K562 (cell line): ENCODE measurements around the gene HYOU1. TPM values are rescaled to one million over a fixed set of nuclear protein-coding genes. Genes with fewer than 3 reads are reported as not detected.
A peak's percentile ranks its signal among the peaks of the same experiment; 100 is the strongest.

Experiments
- CC2D1A ChIP-seq: fragments of 450-650 bp; IDR thresholded peaks from 2 replicates; pipeline ENCODE4 v1.6.1; 2017; ENCODE audit warnings: mild to moderate bottlenecking
- EP400 ChIP-seq: fragments of 450-650 bp; IDR thresholded peaks from 2 replicates; pipeline ENCODE4 v1.6.1; 2017; ENCODE audit warnings: antibody characterized with exemption, mild to moderate bottlenecking, moderate library complexity
- FOXA1 ChIP-seq: fragments of 450-650 bp; IDR thresholded peaks from 2 replicates; pipeline ENCODE4 v1.6.1; 2016; ENCODE audit warnings: mild to moderate bottlenecking, borderline replicate concordance
- HNRNPL ChIP-seq: fragments of 200-400 bp; formaldehyde crosslinking; IDR thresholded peaks from 2 replicates; pipeline ENCODE4 v1.6.1; 2017; ENCODE audit warnings: low read depth, mild to moderate bottlenecking, low read length
- PURB ChIP-seq: sonication (generic); formaldehyde crosslinking; IDR thresholded peaks from 2 replicates; pipeline ENCODE4 v1.9.0; 2021; ENCODE audit warnings: low read depth, mild to moderate bottlenecking, missing genetic modification reagents
- RB1 ChIP-seq: fragments of 450-650 bp; IDR thresholded peaks from 2 replicates; pipeline ENCODE4 v1.6.1; 2017; ENCODE audit warnings: low read depth, mild to moderate bottlenecking
- ZNF830 ChIP-seq: fragments of 250-450 bp; sonication (Bioruptor Pico); IDR thresholded peaks from 2 replicates; pipeline ENCODE4 v1.5.0; 2021; ENCODE audit warnings: mild to moderate bottlenecking
- polyA plus RNA-seq, 8 experiments: library from polyadenylated mRNA; depleted of rRNA in 4 of 8; stranded (reverse) in 5 of 8; unstranded in 3 of 8; fragments of >200 nt; fragmentation: Nextera tagmentation in 2 of 8; fragmentation: Illumina TruSeq in 1 of 8; extraction: Ambion mirVana in 2 of 8; extraction: Trizol in 1 of 8; gene quantifications; 2 replicates each; pipeline versions ENCODE4 v1.2.1 to v1.2.3, GENCODE V29; 2011 to 2014; ENCODE audit warnings: inconsistent platforms in 1 of 8, missing spikeins in 1 of 8
- total RNA-seq, 7 experiments: library from RNA; depleted of rRNA in 6 of 7; stranded (reverse); fragments of >200 nt in 6 of 7; fragmentation: Illumina TruSeq in 2 of 7; extraction: Trizol in 2 of 7; gene quantifications; 2 replicates each; pipeline versions ENCODE4 v1.2.1 to v1.2.3, GENCODE V29; 2011 to 2021; ENCODE audit warnings: low replicate concordance in 1 of 7
- TF ChIP-seq, protein P1 (sequence below): fragments of 450-650 bp; IDR thresholded peaks from 2 replicates; pipeline ENCODE4 v1.6.1; 2017; ENCODE audit warnings: antibody characterized with exemption
- TF ChIP-seq, protein P2 (sequence below): fragments of 250-450 bp; sonication (Bioruptor Pico); IDR thresholded peaks from 2 replicates; pipeline ENCODE4 v1.5.0; 2020; ENCODE audit warnings: mild to moderate bottlenecking, borderline replicate concordance
- TF ChIP-seq, protein P3 (sequence below): fragments of 250-450 bp; sonication (Bioruptor Pico); IDR thresholded peaks from 2 replicates; pipeline ENCODE4 v1.8.0; 2022; ENCODE audit warnings: moderate library complexity, mild to moderate bottlenecking, inconsistent platforms
- TF ChIP-seq, protein P4 (sequence below), 2 experiments: IDR thresholded peaks; 2 replicates each; pipeline ENCODE4 v1.6.1; 2011; ENCODE audit warnings: borderline replicate concordance in 1 of 2, control low read depth in 1 of 2, low read depth in 1 of 2, low read length in 1 of 2, mild to moderate bottlenecking in 1 of 2, mixed read lengths in 1 of 2, moderate library complexity in 1 of 2; ENCODE audit not compliant: insufficient read depth in 1 of 2, insufficient read length in 1 of 2, poor library complexity in 1 of 2, severe bottlenecking in 1 of 2; ENCODE audit errors: extremely low read depth in 1 of 2
- TF ChIP-seq, protein P5 (sequence below): fragments of 250-450 bp; sonication (Bioruptor Pico); IDR thresholded peaks from 2 replicates; pipeline ENCODE4 v1.8.0; 2022; ENCODE audit warnings: inconsistent platforms, mild to moderate bottlenecking, moderate library complexity, borderline replicate concordance
- TF ChIP-seq, protein P6 (sequence below): fragments of 450-650 bp; IDR thresholded peaks from 2 replicates; pipeline ENCODE4 v1.6.1; 2017; ENCODE audit warnings: antibody characterized with exemption, mild to moderate bottlenecking

HYOU1 gene
- total and polyA plus RNA-seq, 9 of the 15 experiments (the other 6 are each of a cell fraction or from before 2014, with no cell fraction given): 19.5 to 197 (median 128) TPM

DNA sequence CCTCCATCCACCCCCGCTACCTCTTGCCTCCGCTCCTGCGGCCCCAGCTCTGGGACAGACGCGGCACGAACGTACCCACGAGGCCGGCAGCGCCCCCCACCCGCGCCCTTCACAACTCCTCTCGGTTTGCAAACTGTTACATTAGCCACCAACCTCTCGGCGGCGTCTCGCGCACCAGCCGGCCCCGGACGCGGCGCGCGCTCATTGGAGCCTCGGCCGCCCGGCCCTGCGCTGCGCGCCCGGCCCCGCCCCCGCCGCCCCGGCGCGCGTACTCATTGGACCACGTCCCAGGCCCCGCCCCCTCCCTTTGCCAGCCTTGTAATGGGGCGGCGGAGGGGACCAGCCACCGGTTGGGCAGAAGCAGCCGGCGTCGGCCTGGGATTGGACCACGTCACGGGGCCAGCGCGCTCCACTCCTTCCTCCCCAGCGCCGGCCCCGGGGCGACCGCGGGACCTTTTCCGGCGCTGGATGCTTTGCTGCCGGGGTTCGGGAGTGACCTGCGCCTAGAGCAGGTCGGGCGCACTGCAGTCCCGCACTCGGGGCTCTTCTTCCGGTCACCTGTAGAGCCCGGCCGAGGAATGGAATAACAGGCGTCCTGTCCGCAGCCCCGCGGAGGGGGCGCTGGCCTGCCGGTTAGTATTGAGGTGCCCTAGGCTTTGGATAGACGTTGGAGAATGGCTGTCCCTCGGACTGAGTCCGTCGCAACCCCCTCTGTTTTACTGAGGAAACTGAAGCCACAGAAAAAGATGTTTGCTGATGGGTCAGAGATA is at the start of gene HYOU1 (continued):
- TF ChIP-seq, protein P1, sequence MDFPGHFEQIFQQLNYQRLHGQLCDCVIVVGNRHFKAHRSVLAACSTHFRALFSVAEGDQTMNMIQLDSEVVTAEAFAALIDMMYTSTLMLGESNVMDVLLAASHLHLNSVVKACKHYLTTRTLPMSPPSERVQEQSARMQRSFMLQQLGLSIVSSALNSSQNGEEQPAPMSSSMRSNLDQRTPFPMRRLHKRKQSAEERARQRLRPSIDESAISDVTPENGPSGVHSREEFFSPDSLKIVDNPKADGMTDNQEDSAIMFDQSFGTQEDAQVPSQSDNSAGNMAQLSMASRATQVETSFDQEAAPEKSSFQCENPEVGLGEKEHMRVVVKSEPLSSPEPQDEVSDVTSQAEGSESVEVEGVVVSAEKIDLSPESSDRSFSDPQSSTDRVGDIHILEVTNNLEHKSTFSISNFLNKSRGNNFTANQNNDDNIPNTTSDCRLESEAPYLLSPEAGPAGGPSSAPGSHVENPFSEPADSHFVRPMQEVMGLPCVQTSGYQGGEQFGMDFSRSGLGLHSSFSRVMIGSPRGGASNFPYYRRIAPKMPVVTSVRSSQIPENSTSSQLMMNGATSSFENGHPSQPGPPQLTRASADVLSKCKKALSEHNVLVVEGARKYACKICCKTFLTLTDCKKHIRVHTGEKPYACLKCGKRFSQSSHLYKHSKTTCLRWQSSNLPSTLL: no peak
- TF ChIP-seq RB1: peak; percentile 72
- peak; percentile 64; the same call in 1 of the 2 replicates for TF ChIP-seq HNRNPL
- TF ChIP-seq PURB: no peak
- TF ChIP-seq, protein P2, sequence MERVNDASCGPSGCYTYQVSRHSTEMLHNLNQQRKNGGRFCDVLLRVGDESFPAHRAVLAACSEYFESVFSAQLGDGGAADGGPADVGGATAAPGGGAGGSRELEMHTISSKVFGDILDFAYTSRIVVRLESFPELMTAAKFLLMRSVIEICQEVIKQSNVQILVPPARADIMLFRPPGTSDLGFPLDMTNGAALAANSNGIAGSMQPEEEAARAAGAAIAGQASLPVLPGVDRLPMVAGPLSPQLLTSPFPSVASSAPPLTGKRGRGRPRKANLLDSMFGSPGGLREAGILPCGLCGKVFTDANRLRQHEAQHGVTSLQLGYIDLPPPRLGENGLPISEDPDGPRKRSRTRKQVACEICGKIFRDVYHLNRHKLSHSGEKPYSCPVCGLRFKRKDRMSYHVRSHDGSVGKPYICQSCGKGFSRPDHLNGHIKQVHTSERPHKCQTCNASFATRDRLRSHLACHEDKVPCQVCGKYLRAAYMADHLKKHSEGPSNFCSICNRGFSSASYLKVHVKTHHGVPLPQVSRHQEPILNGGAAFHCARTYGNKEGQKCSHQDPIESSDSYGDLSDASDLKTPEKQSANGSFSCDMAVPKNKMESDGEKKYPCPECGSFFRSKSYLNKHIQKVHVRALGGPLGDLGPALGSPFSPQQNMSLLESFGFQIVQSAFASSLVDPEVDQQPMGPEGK (CRISPR knock-in tag): no peak
- no peak for TF ChIP-seq CC2D1A
- TF ChIP-seq, protein P3, sequence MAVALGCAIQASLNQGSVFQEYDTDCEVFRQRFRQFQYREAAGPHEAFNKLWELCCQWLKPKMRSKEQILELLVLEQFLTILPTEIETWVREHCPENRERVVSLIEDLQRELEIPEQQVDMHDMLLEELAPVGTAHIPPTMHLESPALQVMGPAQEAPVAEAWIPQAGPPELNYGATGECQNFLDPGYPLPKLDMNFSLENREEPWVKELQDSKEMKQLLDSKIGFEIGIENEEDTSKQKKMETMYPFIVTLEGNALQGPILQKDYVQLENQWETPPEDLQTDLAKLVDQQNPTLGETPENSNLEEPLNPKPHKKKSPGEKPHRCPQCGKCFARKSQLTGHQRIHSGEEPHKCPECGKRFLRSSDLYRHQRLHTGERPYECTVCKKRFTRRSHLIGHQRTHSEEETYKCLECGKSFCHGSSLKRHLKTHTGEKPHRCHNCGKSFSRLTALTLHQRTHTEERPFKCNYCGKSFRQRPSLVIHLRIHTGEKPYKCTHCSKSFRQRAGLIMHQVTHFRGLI (CRISPR knock-in tag): no peak
- peak; percentile 94 for TF ChIP-seq EP400
- TF ChIP-seq, protein P4, sequence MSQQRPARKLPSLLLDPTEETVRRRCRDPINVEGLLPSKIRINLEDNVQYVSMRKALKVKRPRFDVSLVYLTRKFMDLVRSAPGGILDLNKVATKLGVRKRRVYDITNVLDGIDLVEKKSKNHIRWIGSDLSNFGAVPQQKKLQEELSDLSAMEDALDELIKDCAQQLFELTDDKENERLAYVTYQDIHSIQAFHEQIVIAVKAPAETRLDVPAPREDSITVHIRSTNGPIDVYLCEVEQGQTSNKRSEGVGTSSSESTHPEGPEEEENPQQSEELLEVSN (IDR thresholded peaks at IDR 0.05; ENCODE audit: borderline replicate concordance in 1 of 2, extremely low read depth in 1 of 2, insufficient read depth in 1 of 2, insufficient read length in 1 of 2, low read depth in 1 of 2, low read length in 1 of 2, poor library complexity in 1 of 2, severe bottlenecking in 1 of 2): peak in 1 of 2 experiments; percentile 58
- TF ChIP-seq, protein P5, sequence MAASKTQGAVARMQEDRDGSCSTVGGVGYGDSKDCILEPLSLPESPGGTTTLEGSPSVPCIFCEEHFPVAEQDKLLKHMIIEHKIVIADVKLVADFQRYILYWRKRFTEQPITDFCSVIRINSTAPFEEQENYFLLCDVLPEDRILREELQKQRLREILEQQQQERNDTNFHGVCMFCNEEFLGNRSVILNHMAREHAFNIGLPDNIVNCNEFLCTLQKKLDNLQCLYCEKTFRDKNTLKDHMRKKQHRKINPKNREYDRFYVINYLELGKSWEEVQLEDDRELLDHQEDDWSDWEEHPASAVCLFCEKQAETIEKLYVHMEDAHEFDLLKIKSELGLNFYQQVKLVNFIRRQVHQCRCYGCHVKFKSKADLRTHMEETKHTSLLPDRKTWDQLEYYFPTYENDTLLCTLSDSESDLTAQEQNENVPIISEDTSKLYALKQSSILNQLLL (CRISPR knock-in tag): no peak
- TF ChIP-seq, protein P6, sequence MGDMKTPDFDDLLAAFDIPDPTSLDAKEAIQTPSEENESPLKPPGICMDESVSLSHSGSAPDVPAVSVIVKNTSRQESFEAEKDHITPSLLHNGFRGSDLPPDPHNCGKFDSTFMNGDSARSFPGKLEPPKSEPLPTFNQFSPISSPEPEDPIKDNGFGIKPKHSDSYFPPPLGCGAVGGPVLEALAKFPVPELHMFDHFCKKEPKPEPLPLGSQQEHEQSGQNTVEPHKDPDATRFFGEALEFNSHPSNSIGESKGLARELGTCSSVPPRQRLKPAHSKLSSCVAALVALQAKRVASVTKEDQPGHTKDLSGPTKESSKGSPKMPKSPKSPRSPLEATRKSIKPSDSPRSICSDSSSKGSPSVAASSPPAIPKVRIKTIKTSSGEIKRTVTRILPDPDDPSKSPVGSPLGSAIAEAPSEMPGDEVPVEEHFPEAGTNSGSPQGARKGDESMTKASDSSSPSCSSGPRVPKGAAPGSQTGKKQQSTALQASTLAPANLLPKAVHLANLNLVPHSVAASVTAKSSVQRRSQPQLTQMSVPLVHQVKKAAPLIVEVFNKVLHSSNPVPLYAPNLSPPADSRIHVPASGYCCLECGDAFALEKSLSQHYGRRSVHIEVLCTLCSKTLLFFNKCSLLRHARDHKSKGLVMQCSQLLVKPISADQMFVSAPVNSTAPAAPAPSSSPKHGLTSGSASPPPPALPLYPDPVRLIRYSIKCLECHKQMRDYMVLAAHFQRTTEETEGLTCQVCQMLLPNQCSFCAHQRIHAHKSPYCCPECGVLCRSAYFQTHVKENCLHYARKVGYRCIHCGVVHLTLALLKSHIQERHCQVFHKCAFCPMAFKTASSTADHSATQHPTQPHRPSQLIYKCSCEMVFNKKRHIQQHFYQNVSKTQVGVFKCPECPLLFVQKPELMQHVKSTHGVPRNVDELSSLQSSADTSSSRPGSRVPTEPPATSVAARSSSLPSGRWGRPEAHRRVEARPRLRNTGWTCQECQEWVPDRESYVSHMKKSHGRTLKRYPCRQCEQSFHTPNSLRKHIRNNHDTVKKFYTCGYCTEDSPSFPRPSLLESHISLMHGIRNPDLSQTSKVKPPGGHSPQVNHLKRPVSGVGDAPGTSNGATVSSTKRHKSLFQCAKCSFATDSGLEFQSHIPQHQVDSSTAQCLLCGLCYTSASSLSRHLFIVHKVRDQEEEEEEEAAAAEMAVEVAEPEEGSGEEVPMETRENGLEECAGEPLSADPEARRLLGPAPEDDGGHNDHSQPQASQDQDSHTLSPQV: no peak
- TF ChIP-seq FOXA1: no peak
- peak; percentile 81; the same call in 1 of the 2 replicates for TF ChIP-seq ZNF830 (CRISPR knock-in tag)
